ENCODE measurements around the gene SEBOX. TPM values are rescaled to one million over a fixed set of nuclear protein-coding genes. Genes with fewer than 3 reads are reported as not detected.
"Not testable (repeated sequence)": the region's sequence is repeated elsewhere in the genome, so short reads cannot be mapped to it uniquely, and the experiment has no call there.

Gene SEBOX
- total RNA-seq, 2 donors from 2014 or later: not detected

DNA sequence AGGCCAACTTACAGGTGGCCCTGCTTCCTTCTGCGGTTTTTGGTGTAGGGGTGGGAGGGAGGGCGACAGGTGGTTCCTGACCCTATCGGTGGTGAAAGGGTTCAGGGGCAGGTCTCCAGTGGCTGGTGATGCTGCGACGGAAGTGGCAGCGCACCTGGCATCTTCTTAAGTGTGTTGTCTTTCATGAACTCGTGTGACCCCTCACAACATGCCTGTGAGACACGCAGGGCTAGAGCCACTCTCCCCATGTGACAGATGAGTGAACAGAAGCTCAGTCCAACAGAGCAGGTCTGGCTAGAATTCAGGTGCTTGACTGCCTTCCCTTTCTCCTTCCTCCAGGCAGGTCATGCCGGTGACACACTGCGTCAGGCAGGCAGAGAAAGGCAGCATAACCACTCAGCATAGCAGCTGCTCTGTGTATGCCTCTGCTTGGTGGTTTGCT is 21.5 kb downstream of the SEBOX start:
- Histone ChIP-seq H3K4me3 (no peak overlapping the region), H3K27me3 (replicated peaks; ENCODE audit: insufficient read depth) (no peaks in the 10 kb centered on the region), H3K4me1 (replicated peaks) (no peaks in the 10 kb centered on the region), H3K27ac (no peak overlapping the region), H3K36me3 (peaks cover 12 to 30% of the 10 kb centered on the region in 2 donors), H3K9me3 (no peaks in the 10 kb centered on the region)
- no peak for TF ChIP-seq POLR2A (IDR thresholded peaks at IDR 0.05)
- TF ChIP-seq, protein P1, sequence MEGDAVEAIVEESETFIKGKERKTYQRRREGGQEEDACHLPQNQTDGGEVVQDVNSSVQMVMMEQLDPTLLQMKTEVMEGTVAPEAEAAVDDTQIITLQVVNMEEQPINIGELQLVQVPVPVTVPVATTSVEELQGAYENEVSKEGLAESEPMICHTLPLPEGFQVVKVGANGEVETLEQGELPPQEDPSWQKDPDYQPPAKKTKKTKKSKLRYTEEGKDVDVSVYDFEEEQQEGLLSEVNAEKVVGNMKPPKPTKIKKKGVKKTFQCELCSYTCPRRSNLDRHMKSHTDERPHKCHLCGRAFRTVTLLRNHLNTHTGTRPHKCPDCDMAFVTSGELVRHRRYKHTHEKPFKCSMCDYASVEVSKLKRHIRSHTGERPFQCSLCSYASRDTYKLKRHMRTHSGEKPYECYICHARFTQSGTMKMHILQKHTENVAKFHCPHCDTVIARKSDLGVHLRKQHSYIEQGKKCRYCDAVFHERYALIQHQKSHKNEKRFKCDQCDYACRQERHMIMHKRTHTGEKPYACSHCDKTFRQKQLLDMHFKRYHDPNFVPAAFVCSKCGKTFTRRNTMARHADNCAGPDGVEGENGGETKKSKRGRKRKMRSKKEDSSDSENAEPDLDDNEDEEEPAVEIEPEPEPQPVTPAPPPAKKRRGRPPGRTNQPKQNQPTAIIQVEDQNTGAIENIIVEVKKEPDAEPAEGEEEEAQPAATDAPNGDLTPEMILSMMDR (IDR thresholded peaks at IDR 0.05): no peak
- no peak for TF ChIP-seq POLR2AphosphoS5 (IDR thresholded peaks at IDR 0.05)
- no peak for DNase-seq (ENCODE audit: low spot score)
- 82% methylated on average over 10 of the region's 10 CpGs for WGBS
- intact Hi-C loops (cut with DNase I): no loop called here

DNA sequence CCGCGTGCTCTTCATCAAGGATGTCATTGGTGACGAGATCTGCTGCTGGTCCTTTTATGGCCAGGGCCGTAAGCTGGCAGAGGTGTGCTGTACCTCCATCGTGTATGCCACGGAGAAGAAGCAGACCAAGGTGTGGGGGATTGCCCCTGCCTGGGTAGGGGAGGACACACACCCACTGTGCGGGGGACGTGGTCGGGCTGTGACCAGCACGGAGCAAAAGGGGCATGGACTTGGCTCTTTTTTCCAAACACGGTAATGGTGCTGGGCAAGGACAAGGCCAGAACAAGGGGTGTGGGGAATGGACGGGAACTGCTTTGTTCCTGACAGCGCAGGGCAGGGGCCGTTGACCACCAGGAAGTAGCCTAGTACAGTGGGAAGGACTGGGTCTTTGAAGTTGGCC is 22.7 kb downstream of the SEBOX start:
- Histone ChIP-seq H3K27ac (no peak overlapping the region), H3K27me3 (replicated peaks; ENCODE audit: insufficient read depth) (no peaks in the 10 kb centered on the region), H3K36me3 (peaks cover 8 to 20% of the 10 kb centered on the region in 2 donors), H3K9me3 (no peaks in the 10 kb centered on the region), H3K4me1 (replicated peaks) (no peaks in the 10 kb centered on the region), H3K4me3 (no peak overlapping the region)
- TF ChIP-seq, protein P1 (IDR thresholded peaks at IDR 0.05): no peak
- TF ChIP-seq POLR2A (IDR thresholded peaks at IDR 0.05) (no peak), POLR2AphosphoS5 (IDR thresholded peaks at IDR 0.05) (no peak)
- intact Hi-C loops (cut with DNase I): no loop called here
- no peak for DNase-seq (ENCODE audit: low spot score)
- 92% methylated on average over 14 of the region's 14 CpGs for WGBS

DNA sequence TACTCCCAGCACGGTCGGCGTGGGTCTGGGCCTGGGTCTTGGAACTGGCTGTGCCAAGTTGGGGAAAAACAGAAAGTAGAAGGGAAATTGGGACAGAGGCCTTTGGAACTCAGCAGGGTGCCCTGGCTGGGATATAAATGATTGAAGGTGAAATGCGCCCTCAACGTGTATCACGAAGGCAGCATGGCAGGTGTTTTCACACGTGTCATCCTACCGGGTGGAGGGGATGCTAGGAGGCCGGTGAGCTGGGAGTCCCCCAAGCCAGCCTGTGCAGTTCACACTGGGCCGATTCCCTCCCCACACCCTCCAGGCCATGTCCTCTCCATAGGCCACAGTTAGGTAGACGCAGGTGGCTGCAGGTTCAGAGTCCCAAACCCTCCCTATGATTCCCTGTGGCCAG is 23.5 kb downstream of the SEBOX start:
- intact Hi-C loops (cut with DNase I): no loop called here
- Histone ChIP-seq H3K36me3 (peaks cover 6 to 19% of the 10 kb centered on the region in 2 donors), H3K27ac (no peak overlapping the region), H3K27me3 (replicated peaks; ENCODE audit: insufficient read depth) (no peaks in the 10 kb centered on the region), H3K4me3 (no peak overlapping the region), H3K9me3 (no peaks in the 10 kb centered on the region), H3K4me1 (replicated peaks) (no peaks in the 10 kb centered on the region)
- DNase-seq (ENCODE audit: low spot score): no peak
- TF ChIP-seq, protein P1 (IDR thresholded peaks at IDR 0.05): no peak
- TF ChIP-seq POLR2A (IDR thresholded peaks at IDR 0.05): no peak
- TF ChIP-seq POLR2AphosphoS5 (IDR thresholded peaks at IDR 0.05): no peak
- 92% methylated on average over 11 of the region's 11 CpGs for WGBS

DNA sequence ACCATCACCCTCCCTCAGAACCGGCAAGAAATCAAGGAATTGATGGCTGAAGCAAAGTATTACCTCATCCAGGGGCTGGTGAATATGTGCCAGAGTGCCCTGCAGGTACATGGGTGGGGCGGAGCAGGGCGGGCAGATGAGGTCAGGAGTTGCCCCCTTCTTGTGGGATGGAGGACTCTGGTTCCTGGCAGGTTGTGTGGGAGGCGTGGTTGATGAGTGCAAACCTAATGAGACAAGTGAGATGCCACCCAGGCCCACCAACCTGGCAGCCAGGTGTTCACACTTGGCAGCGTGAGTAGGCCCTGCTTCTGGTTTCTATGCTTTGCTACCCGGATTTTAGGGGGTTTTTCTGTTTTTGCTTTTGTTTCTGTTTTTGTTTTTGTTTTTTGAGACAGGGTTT is 24.6 kb downstream of the SEBOX start:
- Histone ChIP-seq H3K27ac (no peak overlapping the region), H3K4me3 (no peak overlapping the region), H3K27me3 (replicated peaks; ENCODE audit: insufficient read depth) (no peaks in the 10 kb centered on the region), H3K4me1 (replicated peaks) (no peaks in the 10 kb centered on the region), H3K36me3 (peaks cover 6 to 19% of the 10 kb centered on the region in 2 donors), H3K9me3 (no peaks in the 10 kb centered on the region)
- intact Hi-C loops (cut with DNase I): no loop called here
- 85% methylated on average over 6 of the region's 6 CpGs for WGBS
- no peak for DNase-seq (ENCODE audit: low spot score)
- no peak for TF ChIP-seq POLR2AphosphoS5 (IDR thresholded peaks at IDR 0.05)
- no peak for TF ChIP-seq POLR2A (IDR thresholded peaks at IDR 0.05)
- TF ChIP-seq, protein P1 (IDR thresholded peaks at IDR 0.05): no peak

DNA sequence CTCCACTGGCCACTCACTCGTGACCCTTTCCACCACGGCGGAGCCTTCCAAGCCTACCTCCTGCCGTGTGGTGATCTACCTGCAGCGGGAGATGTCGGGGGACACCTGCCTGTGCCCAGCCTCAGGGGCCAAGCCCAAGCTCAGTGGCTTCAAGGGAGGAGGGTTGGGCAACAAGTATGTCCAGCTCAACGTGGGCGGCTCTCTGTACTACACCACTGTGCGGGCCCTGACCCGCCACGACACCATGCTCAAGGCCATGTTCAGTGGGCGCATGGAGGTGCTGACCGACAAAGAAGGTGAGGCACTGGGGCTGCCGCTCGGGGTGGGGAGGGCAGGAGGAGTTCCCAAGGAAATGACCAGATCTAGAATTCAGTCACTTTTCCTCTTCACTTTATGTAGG is 25.6 kb downstream of the SEBOX start:
- intact Hi-C loops (cut with DNase I): loop anchor here (5.0 kb wide), 1 partner anchor 613 kb away; the partner anchor contains the start of gene PHF12

DNA sequence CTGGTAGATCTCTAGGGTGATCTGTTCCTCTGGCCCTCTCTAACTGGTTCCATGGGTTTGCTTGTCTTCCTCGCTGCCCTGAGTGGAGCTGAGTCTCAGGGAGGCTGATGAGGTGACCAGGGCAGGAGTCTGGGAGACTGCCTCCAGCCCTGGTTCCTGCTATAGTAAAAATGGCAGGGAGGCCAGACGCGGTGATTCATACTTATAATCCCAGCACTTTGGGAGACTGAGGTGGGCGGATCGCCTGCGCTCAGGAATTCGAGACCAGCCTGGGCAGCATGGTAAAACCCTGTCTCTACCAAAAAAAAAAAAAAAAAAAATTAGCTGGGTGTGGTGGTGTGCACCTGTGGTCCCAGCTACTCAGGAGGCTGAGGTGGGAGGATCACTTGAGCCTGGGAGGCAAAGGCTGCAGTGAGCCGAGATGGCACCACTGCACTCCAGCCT is 26.2 kb downstream of the SEBOX start:
- WGBS: 85% methylated on average over 8 of the region's 8 CpGs
- Histone ChIP-seq H3K36me3 (peaks cover 6 to 19% of the 10 kb centered on the region in 2 donors), H3K4me1 (replicated peaks) (peaks cover 11% of the 10 kb centered on the region)
- not testable (repeated sequence) for H3K27ac ChIP-seq; H3K27me3 ChIP-seq (replicated peaks; ENCODE audit: insufficient read depth); DNase-seq (ENCODE audit: low spot score); H3K4me3 ChIP-seq; H3K9me3 ChIP-seq
- intact Hi-C loops (cut with DNase I): loop anchor here (5.0 kb wide), 1 partner anchor 614 kb away; the partner anchor contains the start of gene PHF12

More for the DNA sequence above, 25.6 kb downstream of the SEBOX start:
- Histone ChIP-seq H3K27ac (no peak overlapping the region), H3K9me3 (no peaks in the 10 kb centered on the region), H3K4me1 (replicated peaks) (peaks cover 5% of the 10 kb centered on the region), H3K4me3 (no peak overlapping the region), H3K27me3 (replicated peaks; ENCODE audit: insufficient read depth) (no peaks in the 10 kb centered on the region), H3K36me3 (peaks cover 6 to 19% of the 10 kb centered on the region in 2 donors)
- TF ChIP-seq, protein P1 (IDR thresholded peaks at IDR 0.05): no peak
- TF ChIP-seq POLR2AphosphoS5 (IDR thresholded peaks at IDR 0.05) (no peak), POLR2A (IDR thresholded peaks at IDR 0.05) (no peak)
- 90% methylated on average over 15 of the region's 15 CpGs for WGBS
- DNase-seq (ENCODE audit: low spot score): no peak

Measured in prostate gland (tissue), 2 donors.